WTC11 (cell line): ENCODE measurements around the gene LBH. TPM values are rescaled to one million over a fixed set of nuclear protein-coding genes. Genes with fewer than 3 reads are reported as not detected.

ENCODE experiments used
- ATAC-seq: fragments of 200-7000 bp; cut with Tn5 transposase; 2 replicates; pipeline ENCODE4 v1.10.0; 2021; ENCODE audit warnings: mild to moderate bottlenecking, moderate library complexity
- CTCF ChIA-PET: fragments of 300-600 bp; sonication (Branson Sonifier 250); formaldehyde crosslinking; loops from one replicate; lab custom pipeline; 2021; ENCODE audit warnings: antibody characterized with exemption; lab: Charles Lee
- POLR2A ChIA-PET: fragments of 350-600 bp; sonication (Branson Sonifier 250); formaldehyde crosslinking; loops from one replicate; lab custom pipeline; 2021; ENCODE audit warnings: antibody characterized with exemption; lab: Charles Lee
- DNase-seq: peaks from one replicate; pipeline ENCODE4 v3.0.0; 2021; ENCODE audit warnings: low spot score
- H3K27ac Mint-ChIP-seq: 2 replicates; pipeline ENCODE4 v1.8.0; 2021; ENCODE audit warnings: mixed read lengths
- H3K27me3 Mint-ChIP-seq: 2 replicates; pipeline ENCODE4 v1.8.0; 2021; ENCODE audit warnings: low read depth, mild to moderate bottlenecking, moderate library complexity, mixed read lengths
- H3K36me3 Mint-ChIP-seq: 2 replicates; pipeline ENCODE4 v1.8.0; 2021; ENCODE audit warnings: mixed read lengths
- H3K4me1 Mint-ChIP-seq: 2 replicates; pipeline ENCODE4 v1.8.0; 2022; ENCODE audit warnings: mixed read lengths
- H3K4me3 Mint-ChIP-seq: 2 replicates; pipeline ENCODE4 v1.8.0; 2021; ENCODE audit warnings: mild to moderate bottlenecking, moderate library complexity, mixed read lengths
- H3K9me3 Mint-ChIP-seq: 2 replicates; pipeline ENCODE4 v1.8.0; 2021; ENCODE audit warnings: mixed read lengths
- ATF3 ChIP-seq: sonication (generic); formaldehyde crosslinking; conservative IDR thresholded peaks from 2 replicates; pipeline ENCODE4 v1.8.1; 2022; ENCODE audit warnings: mild to moderate bottlenecking, missing genetic modification reagents
- CREB1 ChIP-seq: sonication (generic); formaldehyde crosslinking; IDR thresholded peaks from 2 replicates; pipeline ENCODE4 v1.8.0; 2023; ENCODE audit warnings: mild to moderate bottlenecking, missing genetic modification reagents
- CTCF ChIP-seq: fragments of 200-600 bp; IDR thresholded peaks from 2 replicates; pipeline ENCODE4 v1.8.0; 2022; ENCODE audit warnings: antibody characterized with exemption
- GTF2I ChIP-seq: fragments of 250-450 bp; sonication (Bioruptor Pico); conservative IDR thresholded peaks from 2 replicates; pipeline ENCODE4 v1.4.0; 2021; ENCODE audit warnings: mild to moderate bottlenecking
- IRF1 ChIP-seq: sonication (generic); formaldehyde crosslinking; IDR thresholded peaks from 2 replicates; pipeline ENCODE4 v1.8.0; 2023; ENCODE audit warnings: missing genetic modification reagents
- IRF2 ChIP-seq: sonication (generic); formaldehyde crosslinking; IDR thresholded peaks from 2 replicates; pipeline ENCODE4 v1.8.0; 2022; ENCODE audit warnings: low read depth, missing genetic modification reagents, borderline replicate concordance
- NR1H2 ChIP-seq: sonication (generic); formaldehyde crosslinking; IDR thresholded peaks from 2 replicates; pipeline ENCODE4 v1.9.0; 2021; ENCODE audit warnings: mild to moderate bottlenecking, moderate library complexity, missing genetic modification reagents
- PRDM15 ChIP-seq: sonication (generic); formaldehyde crosslinking; IDR thresholded peaks from 2 replicates; pipeline ENCODE4 v1.8.0; 2022; ENCODE audit warnings: missing genetic modification reagents
- PRRX2 ChIP-seq: fragments of 250-450 bp; sonication (Bioruptor Pico); IDR thresholded peaks from 2 replicates; pipeline ENCODE4 v1.8.0; 2021; ENCODE audit warnings: mild to moderate bottlenecking
- STAT6 ChIP-seq: sonication (generic); formaldehyde crosslinking; conservative IDR thresholded peaks from 2 replicates; pipeline ENCODE4 v1.8.1; 2023; ENCODE audit warnings: mild to moderate bottlenecking, low read depth, missing genetic modification reagents, moderate library complexity
- USF2 ChIP-seq: sonication (generic); formaldehyde crosslinking; IDR thresholded peaks from 2 replicates; pipeline ENCODE4 v1.8.1; 2023; ENCODE audit warnings: mild to moderate bottlenecking, missing genetic modification reagents, moderate library complexity
- ZNF121 ChIP-seq: sonication (generic); formaldehyde crosslinking; IDR thresholded peaks from 2 replicates; pipeline ENCODE4 v1.8.0; 2023; ENCODE audit warnings: missing genetic modification reagents
- ZNF532 ChIP-seq: fragments of 250-450 bp; sonication (Bioruptor Pico); IDR thresholded peaks from 2 replicates; pipeline ENCODE4 v1.9.0; 2021; ENCODE audit warnings: mild to moderate bottlenecking, borderline replicate concordance
- total RNA-seq: library from RNA; stranded (reverse); gene quantifications from 3 replicates; pipeline ENCODE4 v1.2.3, GENCODE V29; 2021

LBH gene
- total RNA-seq, 1 experiment from 2014 or later = 47.3 TPM

- no peak overlapping the region for H3K27ac Mint-ChIP-seq
- H3K27me3 Mint-ChIP-seq = no peaks in the 10 kb centered on the region
- H3K4me3 Mint-ChIP-seq = no peak overlapping the region
- TF ChIP-seq USF2 = no peak
- no peak for TF ChIP-seq ATF3 (CRISPR knock-in tag)
- TF ChIP-seq STAT6 (CRISPR knock-in tag) = no peak
- TF ChIP-seq PRDM15 (CRISPR knock-in tag) = no peak
- no peak for TF ChIP-seq ZNF532 (CRISPR knock-in tag)
- no peak for TF ChIP-seq CTCF
- no peak for TF ChIP-seq GTF2I (CRISPR knock-in tag)
- no peak for TF ChIP-seq IRF2 (CRISPR knock-in tag)
- TF ChIP-seq IRF1 (CRISPR knock-in tag) = no peak
- TF ChIP-seq PRRX2 (CRISPR knock-in tag) = no peak
- no peak for TF ChIP-seq NR1H2 (CRISPR knock-in tag)
- no peak for TF ChIP-seq ZNF121 (CRISPR knock-in tag)
- TF ChIP-seq CREB1 (CRISPR knock-in tag) = no peak
- H3K36me3 Mint-ChIP-seq = no peaks in the 10 kb centered on the region
- CTCF ChIA-PET = interaction anchor here (0.5 to 1.4 kb wide), 3 partner anchors 34 to 413 kb away, joined by 3 to 4 read pairs (median 3); no protein-coding TSS in a partner anchor
- DNase-seq = no peak
- POLR2A ChIA-PET = no interaction called here
- H3K4me1 Mint-ChIP-seq = peaks cover 10% of the 10 kb centered on the region
- peaks cover 8% of the 10 kb centered on the region for H3K9me3 Mint-ChIP-seq
- no peak for ATAC-seq
These were observed 41.6 kb downstream of the LBH start for GRCh38 chr2:30272761-30273573.
